Islet of Langerhans (tissue), 1 donor: ENCODE data around the gene KRT15.
A peak's percentile ranks its signal among the peaks of the same experiment; 100 is the strongest.

Experiments
- FAIRE-seq: peaks from one replicate; lab custom pipeline; 2011; peaks lifted over from hg19 to GRCh38; lab: Jason Lieb, UNC

Gene KRT15

GRCh38 chr17:41518789-41519449 lies at the start of gene KRT15:
KRT15 (minus strand) TSS chr17:41518890; CDS start chr17:41518827, 63 bp downstream.
- FAIRE-seq = no peak

- no peak for FAIRE-seq
These were observed 48.6 kb upstream of the KRT15 start for GRCh38 chr17:41567317-41567716.

GRCh38 chr17:41565338-41565737 lies 46.6 kb upstream of the KRT15 start:
- FAIRE-seq = no peak

GRCh38 chr17:41563607-41564170 lies 45.0 kb upstream of the KRT15 start:
- FAIRE-seq = no peak

GRCh38 chr17:41561554-41561953 lies 42.9 kb upstream of the KRT15 start:
- no peak for FAIRE-seq

- FAIRE-seq = no peak
These were observed 40.9 kb upstream of the KRT15 start for GRCh38 chr17:41559548-41559947.

GRCh38 chr17:41556931-41557330 lies 38.2 kb upstream of the KRT15 start:
- FAIRE-seq = no peak

GRCh38 chr17:41556306-41556705 lies 37.6 kb upstream of the KRT15 start:
- FAIRE-seq = no peak

GRCh38 chr17:41555105-41555887 lies 36.6 kb upstream of the KRT15 start:
- FAIRE-seq = no peak

GRCh38 chr17:41553987-41554680 lies 35.4 kb upstream of the KRT15 start:
- no peak for FAIRE-seq

GRCh38 chr17:41553176-41553575 lies 34.5 kb upstream of the KRT15 start:
- no peak for FAIRE-seq

- FAIRE-seq = no peak
These were observed 33.8 kb upstream of the KRT15 start for GRCh38 chr17:41552455-41552854.

- FAIRE-seq = no peak
These were observed 32.7 kb upstream of the KRT15 start for GRCh38 chr17:41551365-41551764.

- no peak for FAIRE-seq
These were observed 30.9 kb upstream of the KRT15 start for GRCh38 chr17:41549596-41550039.

- FAIRE-seq = peak; percentile 96
These were observed 30.3 kb upstream of the KRT15 start for GRCh38 chr17:41548844-41549595.

GRCh38 chr17:41547921-41548843 lies 29.5 kb upstream of the KRT15 start:
- FAIRE-seq = no peak

- FAIRE-seq = no peak
These were observed 28.7 kb upstream of the KRT15 start for GRCh38 chr17:41547378-41547841.

GRCh38 chr17:41546819-41547218 lies 28.1 kb upstream of the KRT15 start:
- no peak for FAIRE-seq

GRCh38 chr17:41545829-41546410 lies 27.2 kb upstream of the KRT15 start:
- no peak for FAIRE-seq

GRCh38 chr17:41544935-41545334 lies 26.2 kb upstream of the KRT15 start:
- FAIRE-seq = no peak
